T-helper 2 cell (primary cell): ENCODE measurements around the gene BCL6B.

ENCODE experiments used
- DNase-seq, 5 experiments: peaks; one replicate each; pipeline versions ENCODE4 v3.0.0 to v3.0.0-alpha.2; 2012 to 2022

BCL6B gene

DNA sequence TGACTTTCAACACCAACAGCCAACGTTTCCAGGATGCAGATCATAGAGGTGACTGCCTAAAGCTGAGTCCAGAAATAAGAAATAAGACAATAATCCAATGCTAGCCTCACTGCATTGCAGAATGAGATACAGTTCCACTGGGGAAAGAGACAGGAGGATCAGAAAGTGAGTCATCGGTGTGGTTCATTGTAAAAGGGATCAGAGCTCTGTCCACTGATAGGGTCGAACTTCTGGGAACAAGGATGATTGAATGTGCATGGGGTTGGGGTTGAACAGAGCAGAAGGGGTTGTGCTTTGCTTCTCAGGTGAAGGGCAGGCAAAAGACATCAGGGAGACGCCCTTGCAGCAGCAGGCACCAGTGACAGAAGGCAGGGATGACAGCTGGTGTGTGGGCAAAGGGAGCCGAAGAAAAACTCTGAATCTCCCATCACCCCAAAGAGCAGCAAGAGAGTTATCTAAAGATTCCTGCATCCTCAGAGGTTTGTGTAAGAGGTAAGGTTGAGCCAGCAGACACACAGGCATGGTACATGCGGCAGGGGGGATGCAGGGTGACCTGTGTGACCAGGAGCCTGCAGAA is 40.8 kb downstream of the BCL6B start:
- DNase-seq = no peak

DNA sequence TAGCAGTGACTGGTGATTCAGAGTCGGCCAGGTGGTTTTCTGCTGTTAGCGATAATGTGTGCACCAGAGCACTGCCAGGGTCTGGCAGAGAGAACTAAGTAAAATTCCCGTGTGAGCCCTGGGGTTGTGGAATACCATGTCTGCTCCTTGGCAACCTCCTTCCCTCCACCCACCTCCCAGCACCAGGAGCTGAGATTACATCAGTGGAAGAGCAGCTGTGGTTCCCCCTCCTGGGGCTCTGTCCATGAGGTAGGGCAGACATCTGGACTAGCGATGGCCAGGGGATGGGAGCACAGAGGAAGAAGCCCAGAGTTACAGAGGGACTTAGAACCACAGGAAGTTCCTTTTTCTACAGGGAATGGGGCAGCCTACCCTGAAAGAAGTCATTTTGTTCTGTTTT is 41.4 kb downstream of the BCL6B start:
- no peak for DNase-seq

DNA sequence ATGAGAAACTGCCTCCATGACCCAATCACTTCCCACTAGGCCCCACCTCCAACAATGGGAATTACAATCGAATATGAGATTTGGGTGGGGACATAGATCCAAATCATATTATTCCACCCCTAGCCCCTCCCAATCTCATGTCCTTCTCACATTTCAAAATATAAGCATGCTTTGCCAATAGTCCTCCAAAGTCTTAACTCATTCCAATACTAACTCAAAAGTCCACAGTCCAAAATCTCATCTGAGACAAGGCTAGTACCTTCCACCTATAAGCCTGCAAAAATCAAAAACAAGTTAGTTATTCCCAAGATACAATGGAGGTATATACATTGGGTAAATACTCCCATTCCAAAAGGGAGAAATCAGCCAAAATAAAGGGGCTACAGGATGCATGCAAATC is 44.3 kb downstream of the BCL6B start:
- DNase-seq = no peak

GRCh38 chr17:7068268-7068667 is 45.4 kb downstream of the BCL6B start:
- DNase-seq = no peak

DNA sequence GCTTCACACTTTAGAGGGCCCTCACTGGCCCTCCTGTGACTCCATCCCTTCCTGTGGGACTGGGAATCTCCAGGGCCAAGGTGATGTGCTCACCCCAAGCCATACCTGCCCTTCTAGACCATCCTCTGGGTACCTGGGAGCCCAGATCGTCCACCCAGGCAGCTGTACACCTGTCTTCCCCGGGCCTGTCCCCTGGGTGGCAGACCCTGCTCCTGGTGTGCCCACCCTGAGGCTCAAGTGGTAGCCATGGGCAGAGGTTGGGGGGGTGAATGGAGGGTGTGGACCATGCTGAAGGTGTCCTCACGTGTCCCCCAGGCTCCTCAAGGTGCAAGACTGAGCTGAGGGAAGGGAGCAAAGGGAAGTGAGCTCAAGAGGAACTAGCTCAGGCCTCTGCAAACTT is 47.9 kb downstream of the BCL6B start:
- DNase-seq = no peak

- no peak for DNase-seq
These were observed 49.6 kb downstream of the BCL6B start for GRCh38 chr17:7072406-7072805.

GRCh38 chr17:7074931-7075330 is 52.1 kb downstream of the BCL6B start:
- DNase-seq = no peak

- no peak for DNase-seq
These were observed 55.2 kb downstream of the BCL6B start for GRCh38 chr17:7077911-7078546.

DNA sequence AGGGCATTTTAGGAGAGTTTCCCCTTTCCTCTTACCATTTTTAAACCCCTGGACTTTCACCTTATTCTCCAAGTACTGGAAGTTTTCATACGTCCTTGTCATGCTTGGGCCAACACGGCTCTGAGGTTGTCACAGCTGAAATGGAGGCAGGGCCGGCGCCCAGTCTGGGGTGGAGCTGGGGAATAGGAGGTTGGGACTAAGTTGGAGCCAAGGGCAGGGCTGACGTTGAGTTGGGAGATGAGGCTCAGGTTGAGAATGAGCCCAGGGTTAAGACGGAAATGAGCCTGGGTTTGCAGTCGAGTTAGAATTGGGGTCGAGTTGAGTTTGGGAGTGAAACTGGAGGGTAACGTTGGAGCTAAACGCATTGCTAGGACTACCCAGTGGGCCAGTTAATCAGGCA is 55.9 kb downstream of the BCL6B start:
- DNase-seq = no peak
